AG09319 (cell line): ENCODE data around the gene JMJD4.

Source experiments
- DNase-seq: peaks from one replicate; pipeline ENCODE4 v3.0.0-alpha.2; 2010; ENCODE audit warnings: low read depth; ENCODE audit errors: extremely low read depth
- CTCF ChIP-seq: IDR thresholded peaks from 2 replicates; pipeline ENCODE4 v1.5.1; 2011; ENCODE audit warnings: low read depth, mild to moderate bottlenecking, inconsistent platforms, low read length, moderate library complexity

JMJD4 gene

GRCh38 chr1:227778401-227778947, 43.4 kb upstream of the JMJD4 start:
- no peak for DNase-seq
- no peak for TF ChIP-seq CTCF

GRCh38 chr1:227777646-227778045, 42.5 kb upstream of the JMJD4 start:
- DNase-seq = no peak
- no peak for TF ChIP-seq CTCF

- no peak for TF ChIP-seq CTCF
- no peak for DNase-seq
Observed at GRCh38 chr1:227777156-227777555, 42.1 kb upstream of the JMJD4 start.

- TF ChIP-seq CTCF = no peak
Observed at GRCh38 chr1:227776331-227776771, 41.2 kb upstream of the JMJD4 start.

GRCh38 chr1:227775841-227776240, 40.7 kb upstream of the JMJD4 start:
- TF ChIP-seq CTCF = no peak
- no peak for DNase-seq

More at GRCh38 chr1:227776331-227776771, 41.2 kb upstream of the JMJD4 start:
- no peak for DNase-seq

DNA sequence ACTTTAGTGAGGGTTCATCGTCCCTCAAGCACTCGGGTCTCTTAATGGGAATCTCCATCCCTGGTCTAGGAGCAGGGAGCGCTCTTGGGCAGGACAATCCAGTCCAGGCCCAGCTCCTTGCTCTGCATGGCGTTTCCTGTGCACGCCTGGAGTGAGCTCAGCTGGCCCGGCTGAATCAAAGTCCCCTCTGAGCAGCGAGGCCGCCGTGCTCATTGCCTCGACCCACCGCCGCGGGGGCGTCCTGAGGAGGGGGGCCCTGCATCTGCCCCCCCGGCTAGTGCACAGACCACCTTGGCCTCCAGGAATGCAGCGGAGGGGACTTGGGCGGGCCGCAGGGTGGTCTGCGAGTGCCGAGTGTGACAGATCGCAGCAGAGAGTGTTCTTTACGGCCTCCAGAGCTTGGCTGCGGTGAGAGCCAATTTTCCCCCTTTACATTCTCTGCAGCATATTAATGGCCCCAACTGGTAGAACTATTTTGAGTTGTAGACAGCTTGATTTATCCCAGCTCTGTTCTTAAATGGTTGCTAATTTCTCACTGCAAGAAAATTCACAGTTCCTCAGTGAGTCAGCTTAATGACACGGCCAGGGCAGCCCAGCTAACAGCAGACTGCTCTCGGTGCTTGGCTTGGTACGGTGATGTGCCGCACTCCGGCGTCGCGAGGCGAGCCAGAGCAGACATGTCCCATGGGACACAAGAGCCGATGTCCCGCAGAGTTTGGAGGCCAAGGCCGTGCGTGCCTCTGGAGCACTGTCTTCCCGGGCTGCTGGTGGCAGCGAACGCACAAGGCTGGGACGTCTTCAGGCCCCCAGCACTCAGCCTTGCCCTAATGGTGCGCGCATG, 39.9 kb upstream of the JMJD4 start:
- no peak for DNase-seq
- no peak for TF ChIP-seq CTCF

DNA sequence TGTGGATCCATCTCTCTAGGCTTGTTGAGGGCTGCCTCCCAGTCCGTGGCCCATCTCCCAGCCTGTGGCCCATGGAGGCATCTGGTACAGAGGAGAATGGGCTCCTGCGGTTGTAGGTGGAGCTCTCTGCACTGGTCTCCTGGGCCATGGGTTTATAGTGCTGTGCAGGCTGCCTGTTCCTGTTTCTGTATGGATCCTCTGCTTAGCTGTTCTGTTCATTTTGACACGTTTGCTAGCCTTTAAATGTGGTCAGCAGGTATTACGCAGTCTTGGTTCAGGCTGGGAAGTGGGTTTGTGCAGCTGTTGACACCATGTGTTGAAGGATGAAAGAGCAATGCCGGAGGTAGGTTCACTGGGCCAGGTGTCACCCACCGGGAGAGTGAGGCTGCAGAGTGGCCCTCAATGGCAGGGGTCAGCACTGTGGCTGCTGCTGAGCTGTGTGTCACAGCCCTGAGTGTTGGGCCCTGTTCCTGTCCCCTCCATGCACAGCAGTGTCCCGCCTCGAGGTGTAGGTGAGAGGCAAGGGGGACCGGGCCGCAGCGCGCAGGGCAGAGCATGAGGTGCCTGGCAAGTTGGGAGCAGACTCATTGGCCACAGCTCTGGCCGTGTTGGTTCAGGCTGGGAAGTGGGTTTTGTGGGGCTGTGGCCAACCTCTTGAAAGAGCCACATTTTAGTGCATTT, 39.1 kb upstream of the JMJD4 start:
- no peak for TF ChIP-seq CTCF
- no peak for DNase-seq
